HepG2 (cell line): ENCODE measurements around the gene COX4I1. TPM values are rescaled to one million over a fixed set of nuclear protein-coding genes. Genes with fewer than 3 reads are reported as not detected.

Experiments used
- ATAC-seq: fragments of 200-7000 bp; cut with Tn5 transposase; 3 replicates; pipeline ENCODE4 v1.9.1; 2020; ENCODE audit warnings: mild to moderate bottlenecking, moderate library complexity
- BruUV-seq: library from RNA; stranded (reverse); fragments of 400-500 nt; replicated peaks from 2 replicates; lab custom pipeline; 2021; lab: Mats Ljungman, UMichigan
- CTCF ChIA-PET: fragments of 300-600 bp; formaldehyde crosslinking; extraction: SDS; loops from one replicate; lab custom pipeline; 2021; ENCODE audit warnings: low total read pairs, inconsistent platforms, low intra/inter-chr PET ratio; lab: Yijun Ruan, JAX
- POLR2A ChIA-PET: fragments of 350-600 bp; sonication (Branson Sonifier 250); formaldehyde crosslinking; loops from one replicate; lab custom pipeline; 2020; ENCODE audit warnings: antibody characterized with exemption, inconsistent platforms; lab: Yijun Ruan, JAX
- DNase-seq: peaks from one replicate; pipeline ENCODE4 v3.0.0-alpha.2; 2015; ENCODE audit warnings: low spot score
- FAIRE-seq: peaks from 3 replicates; lab custom pipeline; 2011; peaks lifted over from hg19 to GRCh38; lab: Jason Lieb, UNC
- H2AFZ ChIP-seq: one replicate; pipeline ENCODE4 v1.6.1; 2011; ENCODE audit warnings: low read length, inconsistent platforms
- H3K27ac ChIP-seq: fragments of 300-600 bp; 3 replicates; pipeline ENCODE4 v1.8.0; 2011; ENCODE audit warnings: mixed run types, mild to moderate bottlenecking, mixed read lengths, low read length, inconsistent platforms; ENCODE audit not compliant: insufficient read depth; ENCODE audit errors: extremely low read length
- H3K27me3 ChIP-seq, 2 experiments: fragments of 200-600 bp in 1 of 2; 2 replicates in 1 of 2; 3 replicates in 1 of 2; pipeline versions ENCODE4 v1.6.0 to v1.8.0; 2011; ENCODE audit warnings: low read length in 2 of 2, mild to moderate bottlenecking in 2 of 2, moderate library complexity in 2 of 2, inconsistent platforms in 1 of 2; ENCODE audit not compliant: insufficient read depth in 2 of 2, control insufficient read depth in 1 of 2
- H3K36me3 ChIP-seq, 2 experiments: fragments of 200-600 bp in 1 of 2; replicated peaks in 1 of 2; 2 replicates in 1 of 2; 3 replicates in 1 of 2; pipeline versions ENCODE4 v1.5.1 to v1.8.0; 2011; ENCODE audit warnings: low read length in 2 of 2, inconsistent platforms in 1 of 2; ENCODE audit not compliant: insufficient read depth in 2 of 2, control insufficient read depth in 1 of 2
- H3K4me1 ChIP-seq: 2 replicates; pipeline ENCODE4 v1.5.1; 2012; ENCODE audit warnings: low read length, inconsistent platforms; ENCODE audit not compliant: insufficient read depth
- H3K4me2 ChIP-seq: 2 replicates; pipeline ENCODE4 v1.6.0; 2011; ENCODE audit warnings: low read depth, low read length, inconsistent platforms
- H3K4me3 ChIP-seq, 3 experiments: fragments of 200-600 bp in 1 of 3; sonication (generic), shearing (Covaris generic) in 1 of 3; replicated peaks in 1 of 3; 2 replicates each; pipeline ENCODE4 v1.5.1; 2011 to 2016; ENCODE audit warnings: low read length in 3 of 3, inconsistent platforms in 2 of 3, low read depth in 2 of 3, mild to moderate bottlenecking in 2 of 3, control low read depth in 1 of 3, mixed read lengths in 1 of 3; ENCODE audit not compliant: insufficient read depth in 1 of 3
- H3K79me2 ChIP-seq: one replicate; pipeline ENCODE4 v1.6.1; 2011; ENCODE audit warnings: low read length, inconsistent platforms; ENCODE audit not compliant: insufficient read depth
- H3K9ac ChIP-seq: 2 replicates; pipeline ENCODE4 v1.6.0; 2011; ENCODE audit warnings: mild to moderate bottlenecking, low read depth, low read length, inconsistent platforms; ENCODE audit not compliant: insufficient read depth
- H3K9me3 ChIP-seq: 2 replicates; pipeline ENCODE4 v1.5.1; 2012; ENCODE audit warnings: mild to moderate bottlenecking, low read length
- H4K20me1 ChIP-seq: 2 replicates; pipeline ENCODE4 v1.6.0; 2011; ENCODE audit warnings: inconsistent platforms, mild to moderate bottlenecking, low read length, moderate library complexity; ENCODE audit not compliant: insufficient read depth
- ATF2 ChIP-seq: sonication (generic); formaldehyde crosslinking; IDR thresholded peaks from 2 replicates; pipeline ENCODE4 v1.4.0; 2020; ENCODE audit warnings: missing genetic modification reagents
- CCDC6 ChIP-seq: sonication (generic); formaldehyde crosslinking; IDR thresholded peaks from 2 replicates; pipeline ENCODE4 v1.8.1; 2022; ENCODE audit warnings: mild to moderate bottlenecking, missing genetic modification reagents, moderate library complexity
- HOXA5 ChIP-seq: sonication (generic); formaldehyde crosslinking; IDR thresholded peaks from 2 replicates; pipeline ENCODE4 v1.4.0; 2020; ENCODE audit warnings: missing genetic modification reagents
- PHB2 ChIP-seq: fragments of 450-650 bp; IDR thresholded peaks from 2 replicates; pipeline ENCODE4 v1.6.1; 2018; ENCODE audit not compliant: partially characterized antibody
- PHF5A ChIP-seq: IDR thresholded peaks from one replicate; pipeline ENCODE4 v1.6.1; 2018; ENCODE audit warnings: low read depth, missing genetic modification reagents; ENCODE audit not compliant: unreplicated experiment
- PRDM10 ChIP-seq: sonication (generic); formaldehyde crosslinking; IDR thresholded peaks from 2 replicates; pipeline ENCODE4 v1.4.0; 2020; ENCODE audit warnings: low read depth, missing genetic modification reagents
- RAD51 ChIP-seq: fragments of 450-650 bp; IDR thresholded peaks from 2 replicates; pipeline ENCODE4 v1.6.1; 2016; ENCODE audit warnings: borderline replicate concordance
- SP2 ChIP-seq: sonication (generic); formaldehyde crosslinking; IDR thresholded peaks from 2 replicates; pipeline ENCODE4 v1.5.1; 2020; ENCODE audit warnings: mild to moderate bottlenecking, missing genetic modification reagents
- ZBTB3 ChIP-seq: sonication (generic); formaldehyde crosslinking; IDR thresholded peaks from 2 replicates; pipeline ENCODE4 v1.4.0; 2020; ENCODE audit warnings: low read depth, mild to moderate bottlenecking, moderate library complexity, missing genetic modification reagents, borderline replicate concordance
- ZNF225 ChIP-seq: sonication (generic); formaldehyde crosslinking; IDR thresholded peaks from 2 replicates; pipeline ENCODE4 v1.4.0; 2020; ENCODE audit warnings: mild to moderate bottlenecking, missing genetic modification reagents
- ZNF333 ChIP-seq: sonication (generic); formaldehyde crosslinking; IDR thresholded peaks from 2 replicates; pipeline ENCODE4 v1.4.0; 2020; ENCODE audit warnings: mild to moderate bottlenecking, missing genetic modification reagents, borderline replicate concordance
- ZSCAN30 ChIP-seq: sonication (generic); formaldehyde crosslinking; IDR thresholded peaks from 2 replicates; pipeline ENCODE4 v1.5.0; 2020; ENCODE audit warnings: mild to moderate bottlenecking, missing genetic modification reagents
- WGBS: methylation state at CpG from one replicate; pipeline ENCODE4 v1.1.6; 2017; ENCODE audit warnings: low lambda C conversion rate; 5-methylcytosine and 5-hydroxymethylcytosine counted together
- in situ Hi-C: cut with HindIII; loops from 2 replicates; pipeline ENCODE4 v1.10.0; 2017; ENCODE audit warnings: low pct_unique_long_range_greater_than_20kb; ENCODE audit not compliant: extremely low pct_ligation_motif_present
- intact Hi-C: fragments of 100-400 bp; cut with micrococcal nuclease; formaldehyde crosslinking; loops from one replicate; pipeline ENCODE4 v1.10.0; 2022; ENCODE audit not compliant: unreplicated experiment
- polyA plus RNA-seq, 8 experiments: library from polyadenylated mRNA; depleted of rRNA in 3 of 8; stranded (reverse) in 7 of 8; unstranded in 1 of 8; fragments of >200 nt; fragmentation: Illumina TruSeq in 4 of 8; extraction: Trizol in 4 of 8; gene quantifications; 2 replicates each; pipeline versions ENCODE4 v1.2.1 to v1.2.3, GENCODE V29; 2011 to 2016; ENCODE audit warnings: low read depth in 4 of 8, missing spikeins in 1 of 8, mixed read lengths in 1 of 8; ENCODE audit not compliant: insufficient read depth in 1 of 8
- total RNA-seq, 5 experiments: library from RNA; depleted of rRNA; stranded (reverse); fragments of >200 nt; fragmentation: Illumina TruSeq; extraction: Trizol; gene quantifications; 2 replicates each; pipeline ENCODE4 v1.2.3, GENCODE V29; 2016; ENCODE audit warnings: low read depth in 1 of 5
- TF ChIP-seq, protein P1 (sequence below), 2 experiments: sonication (generic) in 1 of 2; formaldehyde crosslinking in 1 of 2; IDR thresholded peaks; 2 replicates each; pipeline versions ENCODE4 v1.6.1 to v1.9.0; 2014 to 2022; ENCODE audit warnings: antibody characterized with exemption in 1 of 2, borderline replicate concordance in 1 of 2, inconsistent platforms in 1 of 2, low read depth in 1 of 2, missing genetic modification reagents in 1 of 2

COX4I1 gene
- total and polyA plus RNA-seq, 2 of the 13 experiments (the other 11 are each of a cell fraction or from before 2014, with no cell fraction given), result 658 to 902 TPM

DNA sequence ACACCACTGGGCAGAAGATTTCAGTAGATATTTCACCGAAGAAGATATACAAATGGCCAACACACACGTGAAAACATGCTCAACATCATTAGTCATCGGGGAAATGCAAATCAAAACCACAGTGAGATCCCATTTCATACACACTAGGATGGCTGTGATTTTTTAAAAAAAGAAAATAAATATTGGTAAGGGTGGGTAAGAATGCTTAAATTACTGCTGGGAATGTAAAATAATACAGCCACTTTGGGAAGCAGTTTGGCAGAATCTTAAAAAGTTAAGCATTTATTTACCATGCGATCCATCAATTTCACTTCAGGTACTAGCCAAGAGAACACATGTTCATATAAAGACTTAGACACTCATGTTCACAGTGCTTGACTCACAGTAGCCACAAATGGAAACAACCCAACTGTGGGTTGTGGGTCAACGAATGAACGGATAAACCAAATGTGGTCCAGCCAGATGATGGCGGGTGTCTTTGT, 42.1 kb upstream of the COX4I1 start:
- WGBS, result 66% methylated on average over 7 of the region's 7 CpGs
- in situ Hi-C loops (no loop called here), intact Hi-C loops (no loop called here)
- no peaks in the 10 kb centered on the region for H3K9me3 ChIP-seq
- H3K9ac ChIP-seq, result no peak overlapping the region
- ATAC-seq (no peak), FAIRE-seq (no peak), DNase-seq (no peak)
- no peak overlapping the region for H3K4me2 ChIP-seq
- no peak overlapping the region for H2AFZ ChIP-seq
- H3K79me2 ChIP-seq, result no peaks in the 10 kb centered on the region
- ChIA-PET CTCF (no interaction called here), POLR2A (no interaction called here)
- H3K4me1 ChIP-seq, result 0 out of 2 replicates have a peak, but pooled peaks cover 7% of the 10 kb centered on the region
- H3K27ac ChIP-seq, result no peak overlapping the region
- no peaks in the 10 kb centered on the region for H3K36me3 ChIP-seq
- BruUV-seq, result no TSS peak
- TF ChIP-seq RAD51, result no peak
- TF ChIP-seq ATF2, result no peak
- no peak for TF ChIP-seq HOXA5 (CRISPR knock-in tag)
- no peak for TF ChIP-seq ZSCAN30
- TF ChIP-seq ZBTB3, result no peak
- no peak for TF ChIP-seq ZNF333
- no peak for TF ChIP-seq PRDM10 (CRISPR knock-in tag)
- TF ChIP-seq PHB2, result no peak
- no peak for TF ChIP-seq CCDC6 (CRISPR knock-in tag)
- no peak for TF ChIP-seq ZNF225 (CRISPR knock-in tag)
- no peak for TF ChIP-seq PHF5A
- TF ChIP-seq, protein P1, sequence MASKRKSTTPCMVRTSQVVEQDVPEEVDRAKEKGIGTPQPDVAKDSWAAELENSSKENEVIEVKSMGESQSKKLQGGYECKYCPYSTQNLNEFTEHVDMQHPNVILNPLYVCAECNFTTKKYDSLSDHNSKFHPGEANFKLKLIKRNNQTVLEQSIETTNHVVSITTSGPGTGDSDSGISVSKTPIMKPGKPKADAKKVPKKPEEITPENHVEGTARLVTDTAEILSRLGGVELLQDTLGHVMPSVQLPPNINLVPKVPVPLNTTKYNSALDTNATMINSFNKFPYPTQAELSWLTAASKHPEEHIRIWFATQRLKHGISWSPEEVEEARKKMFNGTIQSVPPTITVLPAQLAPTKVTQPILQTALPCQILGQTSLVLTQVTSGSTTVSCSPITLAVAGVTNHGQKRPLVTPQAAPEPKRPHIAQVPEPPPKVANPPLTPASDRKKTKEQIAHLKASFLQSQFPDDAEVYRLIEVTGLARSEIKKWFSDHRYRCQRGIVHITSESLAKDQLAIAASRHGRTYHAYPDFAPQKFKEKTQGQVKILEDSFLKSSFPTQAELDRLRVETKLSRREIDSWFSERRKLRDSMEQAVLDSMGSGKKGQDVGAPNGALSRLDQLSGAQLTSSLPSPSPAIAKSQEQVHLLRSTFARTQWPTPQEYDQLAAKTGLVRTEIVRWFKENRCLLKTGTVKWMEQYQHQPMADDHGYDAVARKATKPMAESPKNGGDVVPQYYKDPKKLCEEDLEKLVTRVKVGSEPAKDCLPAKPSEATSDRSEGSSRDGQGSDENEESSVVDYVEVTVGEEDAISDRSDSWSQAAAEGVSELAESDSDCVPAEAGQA (IDR thresholded peaks at IDR 0.05; ENCODE audit: low read depth), result no peak
- TF ChIP-seq, protein P1 (CRISPR knock-in tag; IDR thresholded peaks at IDR 0.05; ENCODE audit: borderline replicate concordance), result no peak
- TF ChIP-seq SP2 (CRISPR knock-in tag), result no peak
- H4K20me1 ChIP-seq, result peaks cover 4% of the 10 kb centered on the region; the same call in 1 of the 2 replicates
- peaks cover 22 to 84% of the 10 kb centered on the region in 2 experiments for H3K27me3 ChIP-seq
- H3K4me3 ChIP-seq, result no peak overlapping the region
